HUDEP-2 (cell line): ENCODE measurements around the gene CLIC5.
A peak's percentile ranks its signal among the peaks of the same experiment; 100 is the strongest.

Experiments used
- DNase-seq, 76 experiments: peaks; one replicate each; lab custom pipeline; 2025; ENCODE audit not compliant: unreplicated experiment in 76 of 76; lab: John Stamatoyannopoulos, UW

Gene CLIC5

DNA sequence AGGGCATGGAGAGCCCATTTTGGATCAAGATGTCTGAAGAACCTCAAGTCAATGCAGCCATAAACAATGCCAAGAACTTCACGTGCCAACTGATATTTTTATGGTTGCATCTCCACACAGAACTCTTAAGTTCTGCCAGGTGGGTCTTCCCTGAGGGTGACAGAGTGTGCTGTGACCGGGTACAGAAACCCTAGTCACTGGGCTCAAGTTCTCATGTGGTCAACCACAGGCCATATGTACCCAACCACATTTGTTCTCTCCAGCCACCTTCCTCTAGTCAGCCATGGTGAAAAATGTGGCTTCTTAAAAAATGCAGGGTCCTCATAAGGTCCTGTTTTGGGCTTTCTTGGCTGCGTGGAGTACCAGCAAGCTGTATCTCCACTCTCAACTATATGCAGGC is 48.9 kb downstream of the CLIC5 start:
- no peak for DNase-seq

DNA sequence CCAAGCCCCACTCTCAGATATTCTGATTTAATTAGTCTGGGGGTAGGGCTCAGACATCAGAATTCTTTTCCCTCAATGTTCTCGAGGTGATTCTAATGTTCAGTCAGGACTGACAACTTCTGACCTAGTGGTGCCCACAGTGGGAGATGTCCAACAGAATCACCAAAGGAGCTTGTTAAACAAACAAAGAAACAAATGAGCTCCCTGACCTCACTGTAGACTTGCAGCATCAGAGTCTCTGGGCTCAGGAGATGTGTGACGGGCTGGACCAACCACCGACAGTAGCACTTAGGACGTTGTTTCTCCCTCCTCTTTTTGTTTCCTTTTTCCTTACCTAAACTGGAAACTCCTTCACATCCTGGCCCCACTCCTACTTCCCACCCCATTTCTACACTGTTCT is 49.3 kb downstream of the CLIC5 start:
- no peak for DNase-seq

DNA sequence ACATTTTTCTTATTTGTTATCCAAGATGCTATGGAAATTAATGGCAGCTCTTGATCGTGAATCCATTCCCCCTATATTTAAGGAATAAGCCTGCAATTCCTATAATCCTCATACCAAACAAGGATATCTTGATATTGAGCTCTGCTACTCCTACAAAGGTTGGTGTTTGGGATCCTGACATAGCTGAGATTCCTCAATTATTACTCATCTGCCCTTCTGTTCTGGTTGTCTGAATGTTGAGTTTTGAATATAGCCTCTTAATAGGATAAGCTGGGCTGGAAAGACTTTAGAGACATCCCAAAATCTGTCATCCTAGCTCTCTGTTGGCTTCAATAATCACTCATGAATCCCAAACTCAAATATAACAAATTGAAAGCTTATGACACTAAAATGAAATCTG is 49.9 kb downstream of the CLIC5 start:
- DNase-seq = no peak

DNA sequence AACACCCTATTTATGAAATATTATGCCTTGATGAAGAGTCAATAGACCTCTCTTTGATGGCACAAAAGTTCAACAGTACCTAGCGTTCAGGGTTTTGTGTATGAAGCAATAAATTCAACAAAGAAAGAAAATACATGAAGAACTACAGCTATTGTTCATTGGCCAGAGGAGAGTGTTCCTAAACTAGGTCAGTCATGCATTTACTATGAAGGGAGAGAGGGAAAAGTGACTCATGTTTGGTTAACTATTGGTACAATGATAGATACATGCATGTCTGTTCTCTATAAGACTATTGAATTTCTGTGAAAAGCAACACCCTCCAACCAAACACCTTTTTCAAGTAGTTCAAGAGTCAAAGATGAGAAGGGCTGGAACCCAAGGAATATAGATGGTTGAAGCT is 50.7 kb downstream of the CLIC5 start:
- no peak for DNase-seq

DNA sequence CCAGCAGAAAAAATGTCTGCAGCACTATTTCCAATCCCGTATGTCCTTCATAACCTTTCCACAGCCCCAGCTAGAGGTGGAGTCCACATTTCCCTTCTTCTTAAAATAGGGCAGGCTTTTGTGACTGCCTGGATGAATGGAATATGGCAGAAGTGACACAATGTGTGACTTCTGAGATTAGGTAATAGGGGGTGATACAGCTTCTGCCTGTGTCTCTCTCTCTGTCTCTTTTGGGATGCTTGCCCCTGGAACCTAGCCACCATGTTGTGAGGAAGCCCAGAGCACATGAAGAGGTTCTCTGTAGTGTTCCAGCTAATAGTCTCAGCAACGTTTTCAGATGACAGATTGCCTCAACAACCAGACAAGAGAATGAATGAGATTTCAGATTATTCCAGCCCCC is 51.4 kb downstream of the CLIC5 start:
- no peak for DNase-seq

DNA sequence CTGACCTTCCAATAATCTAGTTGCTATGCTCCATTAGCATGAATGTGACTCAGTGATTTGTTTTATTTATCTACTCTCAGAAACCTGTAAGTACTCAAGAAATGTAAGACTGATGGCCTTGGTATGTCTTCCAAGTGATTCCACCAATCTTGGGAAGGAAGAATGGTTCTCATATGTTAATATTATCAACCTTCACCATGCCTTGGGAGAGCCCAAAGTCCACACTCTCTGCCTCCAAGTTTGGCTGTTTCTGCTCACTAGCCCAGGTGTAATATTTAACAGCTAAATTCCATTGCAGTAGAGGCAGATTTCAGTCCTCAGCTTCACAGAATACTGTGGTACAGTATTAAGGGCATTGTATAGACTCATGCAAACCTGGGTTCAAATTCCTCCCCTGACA is 51.8 kb downstream of the CLIC5 start:
- no peak for DNase-seq

DNA sequence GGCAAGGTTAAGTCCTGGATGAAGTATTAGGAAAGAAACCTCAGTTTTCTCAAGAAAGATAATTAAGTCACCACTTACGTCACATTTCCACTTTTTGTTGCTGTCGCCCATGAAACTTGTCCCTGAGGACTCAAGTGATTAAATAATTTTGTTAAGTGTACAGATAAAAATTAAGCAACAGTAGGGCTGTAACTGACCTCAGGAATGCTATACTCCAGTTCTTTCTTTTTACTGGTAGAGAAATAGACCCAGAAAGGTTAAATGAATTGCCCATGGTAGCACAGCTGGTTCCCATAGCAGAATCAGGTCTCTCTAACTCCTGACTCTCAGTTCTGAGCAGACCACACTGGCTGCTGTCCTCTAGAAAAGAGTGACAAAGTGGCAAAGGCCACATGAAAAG is 54.5 kb downstream of the CLIC5 start:
- no peak for DNase-seq

DNA sequence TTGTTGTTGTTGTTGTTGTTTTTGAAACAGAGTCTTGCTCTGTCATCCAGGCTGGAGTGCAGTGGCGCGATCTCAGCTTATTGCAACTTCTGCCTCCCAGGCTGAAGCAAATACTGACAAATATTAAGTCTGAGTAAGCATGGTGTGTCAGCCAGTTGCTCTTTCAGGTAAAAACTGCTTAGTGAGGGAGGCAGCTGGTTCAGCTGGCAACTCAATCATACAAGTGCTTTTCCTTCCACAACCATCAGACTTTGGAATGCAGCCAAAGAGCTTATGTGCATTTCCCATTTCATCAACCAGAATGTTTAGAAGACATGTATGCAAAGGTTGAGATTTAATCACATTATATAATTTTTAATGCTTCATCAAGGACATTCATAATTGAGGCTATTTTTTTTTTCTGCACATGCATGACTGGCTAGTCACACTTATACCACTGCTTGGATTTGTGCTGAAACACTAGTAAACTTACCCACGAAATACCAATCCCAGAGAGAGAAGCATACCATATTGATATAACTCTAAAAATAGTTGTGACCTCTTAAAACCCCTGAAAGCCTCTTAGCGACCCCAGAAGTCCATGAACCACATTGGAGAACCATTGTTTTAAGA is 56.0 kb downstream of the CLIC5 start:
- DNase-seq = no peak

DNA sequence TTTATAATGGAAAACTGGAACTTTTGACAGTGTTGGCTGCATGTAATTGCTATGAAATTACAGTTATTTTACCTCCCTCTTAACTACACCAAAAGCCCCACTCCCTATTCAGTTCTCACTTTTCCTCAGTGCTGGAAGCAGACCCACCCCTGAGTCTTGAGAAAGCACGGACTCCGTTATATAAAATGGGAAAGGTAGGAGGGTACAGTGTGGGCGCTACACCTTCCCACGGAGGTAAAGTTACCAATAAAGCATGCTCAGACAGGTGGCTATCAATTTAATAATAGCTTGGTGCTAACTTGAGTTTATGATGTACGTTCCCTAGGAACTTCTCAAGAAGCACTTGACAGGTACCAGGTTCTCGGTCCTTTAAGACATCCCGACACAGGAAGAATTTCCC is 59.0 kb downstream of the CLIC5 start:
- no peak for DNase-seq

DNA sequence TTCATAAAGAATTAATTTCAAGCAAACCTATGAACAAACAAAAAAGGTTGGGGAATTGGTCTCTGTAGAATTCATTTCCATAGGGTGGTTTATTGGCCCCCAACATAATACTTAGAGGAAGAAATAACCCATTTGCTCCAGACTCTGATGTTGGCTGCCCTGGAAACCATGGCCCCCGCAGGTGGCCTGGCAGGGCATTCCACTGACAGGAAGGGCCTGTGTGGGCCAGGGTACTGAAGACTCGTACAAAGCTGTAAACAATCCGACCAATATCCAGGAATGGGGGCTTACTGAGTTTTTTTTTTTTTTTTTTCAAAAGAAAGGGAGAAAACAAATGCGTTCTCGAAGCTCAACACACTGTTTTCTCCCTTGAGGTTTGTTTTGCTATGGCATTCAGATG is 59.5 kb downstream of the CLIC5 start:
- no peak for DNase-seq

DNA sequence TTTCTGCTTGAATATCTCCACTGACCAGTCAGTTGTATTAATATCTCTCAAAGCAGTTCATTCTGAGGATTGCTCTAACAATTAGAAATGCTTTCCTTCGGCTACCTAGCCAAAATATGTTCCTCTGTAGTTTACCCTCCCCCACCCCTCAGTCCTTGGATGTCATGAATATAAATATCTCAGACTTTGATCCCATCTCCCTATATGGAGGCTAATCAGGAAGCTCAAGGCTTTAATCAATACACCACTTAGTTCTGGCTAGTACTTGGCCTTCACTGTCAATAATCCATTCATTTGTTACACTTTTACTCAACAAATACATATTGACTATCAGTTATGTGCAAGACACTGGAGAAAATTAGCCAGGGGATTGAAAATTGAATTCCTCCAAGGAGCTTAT is 60.1 kb downstream of the CLIC5 start:
- no peak for DNase-seq

DNA sequence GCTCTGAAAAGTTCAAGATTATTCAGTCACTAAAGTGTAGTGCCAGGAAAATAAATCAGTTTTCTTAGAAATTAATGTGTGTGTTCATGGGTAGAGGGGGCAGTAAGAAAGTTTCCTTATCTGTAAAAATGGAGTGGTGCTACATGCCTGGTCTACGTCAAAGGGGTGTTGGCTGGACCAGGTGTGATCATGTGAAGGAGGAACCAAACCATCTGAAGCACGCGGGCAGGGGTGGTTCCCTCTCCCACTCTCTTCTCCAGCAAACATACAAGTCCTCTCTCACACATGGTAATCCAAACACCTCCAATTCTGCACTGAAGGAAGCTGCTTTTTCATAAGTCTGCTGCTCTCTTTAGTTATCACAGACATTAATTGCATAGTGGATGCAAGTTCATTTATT is 63.1 kb downstream of the CLIC5 start:
- no peak for DNase-seq

DNA sequence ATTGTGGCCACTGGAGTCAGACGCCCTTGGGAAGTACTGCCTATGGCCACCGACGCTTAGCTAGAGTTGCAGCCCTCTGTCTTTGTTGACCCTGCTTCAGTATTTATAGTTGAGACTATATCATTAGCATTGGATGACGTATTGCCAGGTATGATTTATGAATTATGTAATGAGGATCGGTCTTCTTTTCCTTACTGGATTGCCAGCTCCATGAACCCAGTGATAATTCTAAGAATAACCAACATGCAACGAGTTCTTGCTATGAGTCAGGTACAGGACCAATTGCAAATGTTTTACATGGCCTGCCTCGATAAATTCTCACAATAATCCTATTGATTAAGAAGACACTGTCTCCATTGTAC is 63.5 kb downstream of the CLIC5 start:
- no peak for DNase-seq

DNA sequence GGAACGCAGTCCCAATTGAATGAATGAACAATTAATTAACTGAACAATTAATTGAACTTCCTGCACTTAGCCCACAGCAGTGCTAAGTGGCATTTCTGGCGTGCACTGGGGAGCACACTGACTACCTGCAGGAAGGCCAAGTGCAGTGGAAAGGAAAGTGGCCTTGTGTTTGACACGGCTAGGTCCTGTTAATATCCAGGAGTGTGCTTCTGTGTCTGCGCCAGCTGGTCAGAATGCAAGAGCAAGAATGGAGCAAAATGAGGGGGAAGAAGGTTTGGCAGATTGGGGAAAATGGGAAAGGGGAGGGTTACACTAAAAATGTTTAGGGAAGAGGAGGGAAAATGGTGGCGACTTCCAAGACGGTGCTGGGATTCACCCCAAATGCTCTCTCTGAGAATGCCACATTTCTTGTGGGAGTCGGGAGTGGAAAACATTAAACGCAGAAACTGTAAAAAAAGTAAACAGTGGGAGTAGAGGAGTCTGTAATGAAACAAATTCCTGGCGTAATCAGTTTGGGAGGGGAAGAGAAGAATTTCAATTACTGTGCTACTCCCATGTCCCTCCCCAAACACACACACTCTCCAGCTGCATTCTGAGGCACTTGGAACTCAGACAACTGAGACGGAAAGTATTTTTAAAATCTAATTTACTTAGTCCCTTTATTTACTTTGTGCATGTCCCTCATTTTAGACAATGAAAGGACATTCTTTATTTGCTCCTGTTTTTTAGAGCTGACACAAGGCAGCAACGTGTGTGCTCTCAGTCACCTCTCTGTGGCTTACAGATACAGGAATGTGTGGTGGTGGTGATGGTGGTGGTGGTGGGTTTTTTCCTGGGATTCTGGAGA is 64.1 kb downstream of the CLIC5 start:
- no peak for DNase-seq

DNA sequence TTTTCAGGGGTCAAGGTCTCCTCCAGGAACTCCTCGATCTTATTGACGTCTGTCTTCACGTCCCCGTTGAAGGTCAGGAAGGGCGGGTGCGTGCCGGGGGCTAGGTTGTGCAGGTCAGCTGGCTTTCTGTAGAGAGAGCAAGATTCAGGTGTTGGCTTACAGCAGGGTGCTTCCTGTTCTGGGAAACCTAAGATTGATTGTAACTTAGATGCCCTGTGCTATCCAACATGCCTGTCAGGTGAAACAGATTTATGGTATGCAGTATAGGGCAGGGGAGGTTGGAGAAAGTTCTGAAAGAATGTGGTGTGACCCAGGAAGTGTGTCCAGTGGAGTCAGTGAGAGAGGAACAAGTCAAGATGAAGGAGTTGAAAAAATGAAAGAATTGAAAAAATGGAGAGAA is 66.4 kb downstream of the CLIC5 start:
- peak in 8 of 76 experiments; percentile 3 to 36 (median 28) for DNase-seq

DNA sequence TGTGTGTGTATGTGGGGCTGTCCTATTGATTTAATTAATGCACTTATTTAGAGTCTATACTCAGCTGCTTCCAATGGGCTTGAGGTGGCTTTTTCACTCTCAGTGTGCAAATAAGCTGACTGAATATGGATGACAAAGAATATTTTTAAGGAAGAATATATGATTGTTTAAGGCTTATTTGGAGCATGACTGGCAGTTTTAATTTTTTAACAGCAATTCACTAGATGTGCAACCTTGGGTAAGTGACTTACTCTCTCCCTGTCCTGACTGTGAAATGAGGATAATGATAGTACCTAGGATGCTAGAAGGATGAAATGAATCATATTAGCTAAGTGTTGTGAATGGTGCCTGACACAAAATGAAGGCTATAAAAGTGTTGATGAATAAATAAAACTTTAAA is 67.9 kb downstream of the CLIC5 start:
- DNase-seq = no peak

DNA sequence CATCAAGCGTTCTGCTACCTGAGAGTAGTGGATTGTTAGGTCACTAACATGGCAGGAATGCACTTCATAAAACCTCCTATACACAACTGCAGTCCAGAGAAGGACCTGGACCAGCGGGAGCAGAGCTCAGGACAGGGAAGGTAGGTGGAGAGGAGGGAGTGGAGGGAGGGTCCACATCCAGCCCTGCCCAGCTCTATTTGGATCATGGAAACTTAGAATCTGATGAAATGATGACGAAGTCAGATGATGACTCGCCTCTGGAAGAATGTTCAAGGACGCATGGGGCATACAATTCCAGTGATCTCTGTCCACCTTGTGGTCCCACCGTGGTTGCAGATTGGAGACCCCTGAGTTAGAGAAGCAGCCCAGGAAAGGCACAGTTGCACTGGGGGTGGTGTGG is 68.8 kb downstream of the CLIC5 start:
- no peak for DNase-seq

DNA sequence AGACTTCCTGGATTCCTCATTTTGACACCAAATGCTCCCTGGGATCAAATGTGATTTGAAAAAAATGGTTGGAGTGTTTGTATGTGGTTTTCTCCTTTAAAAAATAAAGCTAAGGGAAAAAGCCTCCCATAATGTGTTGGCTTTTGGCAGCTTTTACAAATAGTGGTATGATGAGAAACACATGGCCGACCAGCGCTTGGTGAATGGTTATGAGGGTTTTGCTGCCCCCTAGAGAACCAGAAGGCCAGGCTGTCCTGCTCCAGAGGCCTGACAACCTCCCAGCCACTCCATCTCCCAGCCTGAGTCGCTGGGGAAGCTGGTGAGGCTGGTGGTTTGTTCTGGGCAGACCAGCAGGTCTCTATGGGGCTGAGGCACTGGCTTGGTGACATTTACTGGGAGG is 69.3 kb downstream of the CLIC5 start:
- DNase-seq = peak in 6 of 76 experiments; percentile 4 to 44 (median 16)

DNA sequence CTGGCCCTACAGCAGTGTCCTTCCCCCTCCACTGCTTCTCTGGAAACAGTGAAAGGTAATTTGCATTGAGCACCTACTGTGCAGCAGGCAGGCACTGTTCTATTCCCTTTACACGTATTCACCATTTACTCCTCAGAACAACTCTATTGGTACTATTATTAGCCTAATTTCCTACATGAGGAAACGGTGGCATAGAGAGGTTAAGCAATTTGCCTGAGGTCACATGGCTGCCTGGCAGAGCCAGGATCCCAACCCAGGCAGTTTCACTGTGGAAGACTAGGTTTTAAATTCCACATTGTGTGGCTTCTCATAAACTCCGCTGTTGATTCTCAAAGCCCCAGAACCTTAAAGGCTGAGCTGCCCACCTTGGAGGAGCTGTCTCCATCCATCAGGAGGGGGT is 72.7 kb downstream of the CLIC5 start:
- DNase-seq = no peak

DNA sequence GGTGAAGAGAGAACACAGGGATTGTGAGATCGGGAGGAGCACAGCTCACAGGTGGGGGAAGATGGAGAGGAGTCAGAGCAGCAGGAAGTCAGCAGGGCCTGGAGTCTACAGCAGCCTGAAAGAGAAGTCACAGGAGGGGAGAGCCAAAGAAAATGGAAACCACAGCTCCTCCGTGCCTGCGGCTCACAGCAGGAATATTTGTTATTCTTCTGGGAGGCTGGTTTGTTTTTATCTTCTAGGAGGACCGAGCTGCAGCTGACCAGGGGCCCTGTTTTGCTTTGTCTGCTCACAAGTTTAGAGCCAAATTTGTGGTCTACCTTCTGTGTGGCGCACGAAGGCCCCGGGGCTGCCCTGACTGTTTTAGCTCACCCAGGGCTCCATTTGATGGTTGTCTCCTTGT is 81.8 kb downstream of the CLIC5 start:
- DNase-seq = no peak

DNA sequence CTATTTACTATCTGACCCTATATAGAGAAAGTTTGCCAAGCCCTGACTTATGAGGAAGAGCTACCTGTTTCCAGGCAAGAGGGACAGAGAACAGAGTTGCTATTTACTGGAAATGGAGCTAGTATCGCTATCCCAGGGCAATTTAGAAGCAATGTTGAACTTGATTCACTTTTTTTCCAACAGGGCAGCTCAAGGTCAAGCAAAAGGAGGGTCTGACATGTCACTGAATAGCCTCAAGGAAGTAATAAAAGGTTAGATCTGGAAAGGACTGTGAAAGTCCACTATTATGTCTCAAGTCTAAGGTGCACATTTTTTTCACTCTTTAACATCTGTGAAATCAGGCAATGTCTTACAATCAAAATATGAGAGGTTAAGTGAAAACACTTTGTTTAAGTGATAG is 84.4 kb downstream of the CLIC5 start:
- no peak for DNase-seq

DNA sequence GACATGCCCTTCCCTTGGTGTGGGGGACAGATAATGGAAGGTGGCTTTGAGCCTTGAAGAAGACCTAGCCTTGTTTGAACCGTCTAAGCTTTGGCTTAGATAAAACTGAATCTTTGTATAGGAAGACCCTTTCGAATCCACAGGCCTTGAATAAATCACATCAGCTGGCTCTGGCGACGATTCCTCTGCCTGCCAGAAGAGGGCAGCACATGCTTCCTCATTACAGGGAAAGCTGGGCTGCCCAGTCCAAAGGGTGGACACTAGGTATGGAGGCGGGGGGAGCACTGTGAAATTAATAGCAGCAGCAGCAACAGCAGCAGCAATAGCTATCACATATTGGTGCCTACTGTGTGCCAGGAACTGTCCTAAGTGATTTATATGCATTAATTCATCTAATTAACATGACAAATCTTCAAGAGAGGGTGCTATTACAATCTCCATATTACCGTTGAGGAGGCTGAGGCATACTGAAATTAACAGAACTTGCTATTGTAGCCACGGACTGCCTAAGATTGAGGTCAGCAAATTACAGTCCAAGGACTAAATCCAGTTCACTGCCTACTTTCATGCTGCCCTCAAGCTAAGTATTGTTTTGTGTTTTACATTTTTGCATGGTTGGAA is 85.1 kb downstream of the CLIC5 start:
- peak in 53 of 76 experiments; percentile 4 to 71 (median 31) for DNase-seq
